NCI-H1092 (cell line): Measurements from ENCODE around the gene TNKS2.
"Not testable (repeated sequence)": the region's sequence is repeated elsewhere in the genome, so short reads cannot be mapped to it uniquely, and the experiment has no call there.

Source experiments
- DNase-seq: peaks from one replicate; lab custom pipeline; 2025; lab: John Stamatoyannopoulos, UW

TNKS2 gene

GRCh38 chr10:91796331-91797047 is 1.7 kb upstream of the TNKS2 start:
- no peak for DNase-seq

- no peak for DNase-seq
Observed at GRCh38 chr10:91797048-91797690, 1.1 kb upstream of the TNKS2 start.

- no peak for DNase-seq
Observed at GRCh38 chr10:91798649-91799611, 704 bp downstream of the TNKS2 start.

GRCh38 chr10:91799612-91799975 is 1.4 kb downstream of the TNKS2 start:
- DNase-seq: no peak

GRCh38 chr10:91800182-91800581 is 2.0 kb downstream of the TNKS2 start:
- DNase-seq: no peak

- no peak for DNase-seq
Observed at GRCh38 chr10:91800756-91801155, 2.5 kb downstream of the TNKS2 start.

GRCh38 chr10:91803386-91804125 is 5.3 kb downstream of the TNKS2 start:
- DNase-seq: no peak

GRCh38 chr10:91804126-91804510 is 5.9 kb downstream of the TNKS2 start:
- no peak for DNase-seq

- no peak for DNase-seq
Observed at GRCh38 chr10:91805110-91805838, 7.0 kb downstream of the TNKS2 start.

- not testable (repeated sequence) for DNase-seq
Observed at GRCh38 chr10:91807264-91807663, 9.0 kb downstream of the TNKS2 start.

GRCh38 chr10:91813251-91813650 is 15.0 kb downstream of the TNKS2 start:
- no peak for DNase-seq

GRCh38 chr10:91816981-91817380 is 18.8 kb downstream of the TNKS2 start:
- DNase-seq: no peak

GRCh38 chr10:91820144-91820543 is 21.9 kb downstream of the TNKS2 start:
- no peak for DNase-seq

GRCh38 chr10:91824076-91824475 is 25.9 kb downstream of the TNKS2 start:
- DNase-seq: no peak

GRCh38 chr10:91829268-91829667 is 31.0 kb downstream of the TNKS2 start:
- DNase-seq: no peak

- DNase-seq: no peak
Observed at GRCh38 chr10:91838199-91838598, 40.0 kb downstream of the TNKS2 start.

- no peak for DNase-seq
Observed at GRCh38 chr10:91843083-91843482, 44.9 kb downstream of the TNKS2 start.

GRCh38 chr10:91856637-91857036 is 58.4 kb downstream of the TNKS2 start:
- DNase-seq: no peak

GRCh38 chr10:91860885-91861284 is 62.7 kb downstream of the TNKS2 start:
- DNase-seq: no peak

GRCh38 chr10:91864099-91864498 is 65.9 kb downstream of the TNKS2 start:
- DNase-seq: no peak

GRCh38 chr10:91864744-91865143 is 66.5 kb downstream of the TNKS2 start:
- DNase-seq: no peak
